ENCODE measurements around the gene OR2S2. TPM values are rescaled to one million over a fixed set of nuclear protein-coding genes. Genes with fewer than 3 reads are reported as not detected.

Gene OR2S2
- total RNA-seq, 1 donor from 2014 or later = not detected

DNA sequence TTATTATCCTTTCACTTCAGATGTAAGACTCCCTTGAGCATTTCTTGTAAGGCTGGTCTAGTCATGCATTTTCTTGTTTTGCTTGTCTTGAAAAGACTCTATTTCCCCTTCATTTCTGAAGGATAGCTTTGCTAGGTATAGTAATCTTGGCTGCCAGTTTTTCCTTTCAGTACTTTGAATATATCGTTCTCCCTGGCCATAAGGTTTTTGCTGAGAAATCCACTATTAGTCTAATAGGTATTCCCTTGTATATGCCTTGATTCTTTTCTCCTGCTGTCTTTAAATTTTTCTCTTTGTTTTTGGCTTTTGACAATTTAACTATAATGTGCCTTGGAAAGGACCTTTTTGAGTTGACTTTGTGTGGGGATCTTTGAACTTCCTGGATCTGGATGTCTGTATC, 16.8 kb upstream of the OR2S2 start:
- CTCF ChIA-PET = no interaction called here
- peaks cover 20% of the 10 kb centered on the region for H3K4me1 Mint-ChIP-seq

DNA sequence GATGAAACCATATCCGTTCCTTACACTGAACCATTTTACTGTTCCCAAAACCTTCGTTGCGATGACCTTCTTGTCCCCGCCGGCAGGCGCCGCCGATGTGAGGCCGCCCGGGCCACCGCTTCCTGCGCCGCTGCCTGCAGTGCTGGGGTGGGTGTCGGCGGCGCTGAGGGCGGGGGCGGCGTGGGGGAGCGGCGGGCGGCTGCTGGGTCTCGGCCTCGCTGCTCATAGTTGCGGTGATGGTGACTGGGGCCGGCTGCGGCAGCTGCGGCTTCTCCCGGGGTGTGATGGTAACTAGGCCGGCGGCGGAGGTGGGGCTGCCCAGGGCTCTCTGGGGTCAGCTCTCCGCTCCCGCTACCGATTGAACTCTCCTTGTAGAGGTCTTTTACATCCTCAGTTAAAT, 14.1 kb upstream of the OR2S2 start:
- no peak for DNase-seq
- no peak for ATAC-seq (ENCODE audit: low read depth)
- Mint-ChIP-seq H3K36me3 (ENCODE audit: low read depth) (peaks cover 4% of the 10 kb centered on the region), H3K9me3 (peaks cover 20% of the 10 kb centered on the region), H3K4me3 (no peak overlapping the region), H3K27me3 (peaks cover 60% of the 10 kb centered on the region), H3K4me1 (peaks cover 16% of the 10 kb centered on the region), H3K27ac (no peak overlapping the region)
- intact Hi-C loops (cut with micrococcal nuclease) = loop anchor here (5.0 kb wide), 1 partner anchor 35 kb away; no protein-coding TSS in a partner anchor
- CTCF ChIA-PET = interaction anchor here (1.3 kb wide), 1 partner anchor 38 kb away, joined by 3 read pairs; no protein-coding TSS in a partner anchor
- POLR2A ChIA-PET = no interaction called here
- TF ChIP-seq, protein P1, sequence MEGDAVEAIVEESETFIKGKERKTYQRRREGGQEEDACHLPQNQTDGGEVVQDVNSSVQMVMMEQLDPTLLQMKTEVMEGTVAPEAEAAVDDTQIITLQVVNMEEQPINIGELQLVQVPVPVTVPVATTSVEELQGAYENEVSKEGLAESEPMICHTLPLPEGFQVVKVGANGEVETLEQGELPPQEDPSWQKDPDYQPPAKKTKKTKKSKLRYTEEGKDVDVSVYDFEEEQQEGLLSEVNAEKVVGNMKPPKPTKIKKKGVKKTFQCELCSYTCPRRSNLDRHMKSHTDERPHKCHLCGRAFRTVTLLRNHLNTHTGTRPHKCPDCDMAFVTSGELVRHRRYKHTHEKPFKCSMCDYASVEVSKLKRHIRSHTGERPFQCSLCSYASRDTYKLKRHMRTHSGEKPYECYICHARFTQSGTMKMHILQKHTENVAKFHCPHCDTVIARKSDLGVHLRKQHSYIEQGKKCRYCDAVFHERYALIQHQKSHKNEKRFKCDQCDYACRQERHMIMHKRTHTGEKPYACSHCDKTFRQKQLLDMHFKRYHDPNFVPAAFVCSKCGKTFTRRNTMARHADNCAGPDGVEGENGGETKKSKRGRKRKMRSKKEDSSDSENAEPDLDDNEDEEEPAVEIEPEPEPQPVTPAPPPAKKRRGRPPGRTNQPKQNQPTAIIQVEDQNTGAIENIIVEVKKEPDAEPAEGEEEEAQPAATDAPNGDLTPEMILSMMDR (IDR thresholded peaks at IDR 0.05) = no peak

More for the DNA sequence above, 16.8 kb upstream of the OR2S2 start:
- POLR2A ChIA-PET = no interaction called here
- H3K27ac Mint-ChIP-seq = no peak overlapping the region
- H3K36me3 Mint-ChIP-seq (ENCODE audit: low read depth) = peaks cover 4% of the 10 kb centered on the region
- TF ChIP-seq, protein P1 (IDR thresholded peaks at IDR 0.05) = no peak
- ATAC-seq (ENCODE audit: low read depth) (no peak), DNase-seq (no peak)
- H3K9me3 Mint-ChIP-seq = peaks cover 20% of the 10 kb centered on the region
- peaks cover 44% of the 10 kb centered on the region for H3K27me3 Mint-ChIP-seq
- no peak overlapping the region for H3K4me3 Mint-ChIP-seq
- intact Hi-C loops (cut with micrococcal nuclease) = loop anchor here (5.0 kb wide), 1 partner anchor 33 kb away; no protein-coding TSS in a partner anchor

DNA sequence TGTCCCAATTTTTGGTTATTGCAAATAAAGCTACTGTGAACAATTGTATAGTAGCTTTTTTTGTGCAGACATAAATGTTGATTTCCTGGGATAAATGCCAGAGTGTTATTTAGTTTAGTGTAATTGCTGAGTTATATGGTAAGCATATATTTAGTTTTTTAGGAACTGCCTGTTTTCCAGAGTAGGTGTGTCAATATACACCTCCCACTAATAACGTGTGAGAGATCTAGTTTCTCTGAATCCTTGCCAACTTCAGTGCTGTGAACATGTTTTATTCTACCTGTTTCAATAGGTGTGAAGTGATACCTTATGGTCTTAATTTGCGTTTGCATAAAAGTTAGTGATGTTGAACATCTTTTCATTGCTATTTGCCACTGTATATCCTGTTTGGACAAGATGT, 9.1 kb upstream of the OR2S2 start:
- DNase-seq = no peak
- ATAC-seq (ENCODE audit: low read depth) = no peak
- no peaks in the 10 kb centered on the region for H3K9me3 Mint-ChIP-seq
- H3K36me3 Mint-ChIP-seq (ENCODE audit: low read depth) = no peaks in the 10 kb centered on the region
- H3K27ac Mint-ChIP-seq = no peak overlapping the region
- intact Hi-C loops (cut with micrococcal nuclease) = no loop called here
- CTCF ChIA-PET = no interaction called here
- POLR2A ChIA-PET = no interaction called here
- TF ChIP-seq, protein P1 (IDR thresholded peaks at IDR 0.05) = no peak
- H3K4me3 Mint-ChIP-seq = no peak overlapping the region
- peaks cover 40% of the 10 kb centered on the region for H3K27me3 Mint-ChIP-seq
- no peaks in the 10 kb centered on the region for H3K4me1 Mint-ChIP-seq

DNA sequence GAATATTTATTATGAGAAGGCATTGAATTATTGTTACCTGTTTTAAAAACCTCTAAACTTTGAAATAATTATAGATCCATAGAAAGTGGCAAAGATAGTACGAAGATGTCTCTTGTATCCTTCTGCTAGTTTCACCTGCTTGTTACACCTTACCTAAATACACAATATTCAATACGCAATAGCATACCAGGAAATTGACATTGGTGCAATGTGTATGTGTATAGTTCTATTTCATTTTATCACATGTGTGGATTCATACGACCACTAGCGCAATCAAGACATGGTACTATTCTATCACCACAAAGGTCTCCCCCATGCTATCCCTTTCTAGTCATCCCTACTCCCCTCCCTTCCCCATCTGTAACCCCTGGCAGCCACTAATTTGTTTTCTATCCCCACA, 8.5 kb upstream of the OR2S2 start:
- intact Hi-C loops (cut with micrococcal nuclease) = no loop called here
- no peak for ATAC-seq (ENCODE audit: low read depth)
- Mint-ChIP-seq H3K27me3 (peaks cover 34% of the 10 kb centered on the region), H3K9me3 (no peaks in the 10 kb centered on the region), H3K36me3 (ENCODE audit: low read depth) (no peaks in the 10 kb centered on the region), H3K4me3 (no peak overlapping the region), H3K4me1 (no peaks in the 10 kb centered on the region), H3K27ac (no peak overlapping the region)
- TF ChIP-seq, protein P1 (IDR thresholded peaks at IDR 0.05) = no peak
- POLR2A ChIA-PET = no interaction called here
- CTCF ChIA-PET = no interaction called here
- no peak for DNase-seq

DNA sequence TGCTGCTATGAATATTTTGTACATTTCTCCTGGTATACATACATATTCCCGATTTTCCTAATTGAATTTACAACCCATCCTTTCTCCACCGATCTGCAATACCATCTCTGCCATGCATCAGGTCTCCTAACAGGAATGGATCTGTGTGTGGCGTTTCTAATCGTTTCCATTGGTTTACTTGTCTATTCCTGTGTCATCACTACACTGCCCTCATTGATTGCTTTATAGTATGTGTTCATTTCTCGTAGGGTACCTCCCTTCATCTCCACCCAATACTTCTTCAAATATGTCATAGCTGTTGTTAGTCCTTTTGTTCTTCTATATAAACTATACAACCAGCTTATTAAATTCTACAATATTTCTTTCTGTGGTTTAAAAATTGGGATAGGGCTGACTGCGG, 7.1 kb upstream of the OR2S2 start:
- TF ChIP-seq, protein P1 (IDR thresholded peaks at IDR 0.05) = no peak
- ATAC-seq (ENCODE audit: low read depth) = no peak
- Mint-ChIP-seq H3K27me3 (peaks cover 29% of the 10 kb centered on the region), H3K4me1 (no peaks in the 10 kb centered on the region), H3K4me3 (no peak overlapping the region), H3K36me3 (ENCODE audit: low read depth) (no peaks in the 10 kb centered on the region), H3K27ac (no peak overlapping the region), H3K9me3 (no peaks in the 10 kb centered on the region)
- intact Hi-C loops (cut with micrococcal nuclease) = no loop called here
- ChIA-PET POLR2A (interaction anchor here (0.6 kb wide), 1 partner anchor 192 kb away, joined by 8 read pairs; no protein-coding TSS in a partner anchor), CTCF (interaction anchor here (1.3 to 1.6 kb wide), 2 partner anchors 10 to 58 kb away, joined by 3 to 4 read pairs; no protein-coding TSS in a partner anchor)
- DNase-seq = no peak
